ENCODE measurements around the gene CLEC1A. TPM values are rescaled to one million over a fixed set of nuclear protein-coding genes. Genes with fewer than 3 reads are reported as not detected.

Gene CLEC1A
- total and polyA plus RNA-seq, 2 donors (not counting 3 experiments of a cell fraction or from before 2014, with no cell fraction given), result 22.0 to 24.2 TPM

DNA sequence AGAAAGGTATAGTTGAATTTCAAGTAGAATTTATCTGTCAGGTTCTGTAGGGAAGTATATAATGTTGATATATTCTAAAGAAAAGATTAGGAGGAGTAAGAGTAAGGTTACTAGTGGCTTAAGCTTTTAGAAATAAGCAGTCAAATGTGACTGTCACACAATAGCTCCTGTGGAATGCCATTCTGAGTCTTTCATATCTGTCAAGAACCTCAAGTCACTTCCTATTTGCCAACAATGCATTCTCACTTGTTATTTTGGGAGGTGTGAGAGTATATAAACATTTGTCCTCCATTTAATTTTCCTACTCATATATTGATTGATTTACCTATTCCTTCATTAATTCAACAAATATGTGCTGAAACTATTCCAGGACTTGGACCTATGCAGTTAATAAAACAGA, 56.6 kb downstream of the CLEC1A start:
- no peaks in the 10 kb centered on the region for H4K20me1 ChIP-seq (replicated peaks; ENCODE audit: control insufficient read depth, extremely low read depth, insufficient read depth, low read length)
- H3K36me3 ChIP-seq (ENCODE audit: control insufficient read depth in 2 of 2, extremely low read depth in 1 of 2, insufficient read depth in 2 of 2, low read length in 2 of 2), result no peaks in the 10 kb centered on the region
- FAIRE-seq, result peak; percentile 75
- no peak overlapping the region for H3K9ac ChIP-seq (replicated peaks; ENCODE audit: extremely low read depth, insufficient read depth, low read length)
- no TSS peak for BruUV-seq (replicated peaks)
- POLR2A ChIA-PET, result no interaction called here
- no peaks in the 10 kb centered on the region for H3K79me2 ChIP-seq (ENCODE audit: control insufficient read depth, insufficient read depth, low read length)
- H3K27ac ChIP-seq (ENCODE audit: insufficient read depth, low read depth, low read length), result peak overlapping the region; percentile 50
- peak overlapping the region; percentile 26 for H2AFZ ChIP-seq (ENCODE audit: low read depth, low read length)
- H3K4me3 ChIP-seq (replicated peaks in 1 of 3; ENCODE audit: insufficient read depth in 1 of 3, low read depth in 1 of 3, low read length in 3 of 3), result no peak overlapping the region
- no peaks in the 10 kb centered on the region for H3K27me3 ChIP-seq (ENCODE audit: control insufficient read depth in 2 of 2, insufficient read depth in 2 of 2, low read length in 2 of 2)
- dilution Hi-C loops (cut with MboI; ENCODE audit: extremely low pct_ligation_motif_present, low sequenced_read_pairs) (no loop called here), intact Hi-C loops (cut with micrococcal nuclease) (no loop called here)
- peaks cover 10% of the 10 kb centered on the region for H3K4me1 ChIP-seq (ENCODE audit: control insufficient read depth, extremely low read depth, insufficient read depth, low read length)
- CTCF ChIA-PET, result interaction anchor here (0.7 to 2.3 kb wide), 12 partner anchors 9 to 292 kb away, joined by 3 to 9 read pairs (median 4); partner anchors contain the start of gene CLEC7A
- no peak overlapping the region for H3K4me2 ChIP-seq (ENCODE audit: insufficient read depth, low read length)
- no peaks in the 10 kb centered on the region for H3K9me1 ChIP-seq (replicated peaks; ENCODE audit: control insufficient read depth, extremely low read depth, insufficient read depth, low read length)
- H3K9me3 ChIP-seq (replicated peaks; ENCODE audit: control insufficient read depth, insufficient read depth, low read length), result no peaks in the 10 kb centered on the region
- TF ChIP-seq, protein P1, sequence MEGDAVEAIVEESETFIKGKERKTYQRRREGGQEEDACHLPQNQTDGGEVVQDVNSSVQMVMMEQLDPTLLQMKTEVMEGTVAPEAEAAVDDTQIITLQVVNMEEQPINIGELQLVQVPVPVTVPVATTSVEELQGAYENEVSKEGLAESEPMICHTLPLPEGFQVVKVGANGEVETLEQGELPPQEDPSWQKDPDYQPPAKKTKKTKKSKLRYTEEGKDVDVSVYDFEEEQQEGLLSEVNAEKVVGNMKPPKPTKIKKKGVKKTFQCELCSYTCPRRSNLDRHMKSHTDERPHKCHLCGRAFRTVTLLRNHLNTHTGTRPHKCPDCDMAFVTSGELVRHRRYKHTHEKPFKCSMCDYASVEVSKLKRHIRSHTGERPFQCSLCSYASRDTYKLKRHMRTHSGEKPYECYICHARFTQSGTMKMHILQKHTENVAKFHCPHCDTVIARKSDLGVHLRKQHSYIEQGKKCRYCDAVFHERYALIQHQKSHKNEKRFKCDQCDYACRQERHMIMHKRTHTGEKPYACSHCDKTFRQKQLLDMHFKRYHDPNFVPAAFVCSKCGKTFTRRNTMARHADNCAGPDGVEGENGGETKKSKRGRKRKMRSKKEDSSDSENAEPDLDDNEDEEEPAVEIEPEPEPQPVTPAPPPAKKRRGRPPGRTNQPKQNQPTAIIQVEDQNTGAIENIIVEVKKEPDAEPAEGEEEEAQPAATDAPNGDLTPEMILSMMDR (IDR thresholded peaks at IDR 0.05; ENCODE audit: extremely low read depth in 1 of 2, insufficient read depth in 1 of 2, low read depth in 1 of 2, low read length in 2 of 2), result no peak
- TF ChIP-seq JUN (IDR thresholded peaks at IDR 0.05; ENCODE audit: borderline replicate concordance, insufficient read depth, insufficient read length, low read depth) (no peak), POLR2A (IDR thresholded peaks at IDR 0.05; ENCODE audit: low read depth, low read length) (no peak), POLR2AphosphoS5 (IDR thresholded peaks at IDR 0.05; ENCODE audit: insufficient read depth, low read depth, low read length) (no peak), FOS (IDR thresholded peaks at IDR 0.05; ENCODE audit: borderline replicate concordance, insufficient read depth, low read length) (no peak), EZH2 (IDR thresholded peaks at IDR 0.05; ENCODE audit: borderline replicate concordance, low read depth, low read length, severe bottlenecking) (no peak), GATA2 (IDR thresholded peaks at IDR 0.05; ENCODE audit: insufficient read depth, insufficient read length, low read depth, low read length) (no peak), MYC (IDR thresholded peaks at IDR 0.05; ENCODE audit: low read depth, low read length) (no peak)
- TF ChIP-seq, protein P2, sequence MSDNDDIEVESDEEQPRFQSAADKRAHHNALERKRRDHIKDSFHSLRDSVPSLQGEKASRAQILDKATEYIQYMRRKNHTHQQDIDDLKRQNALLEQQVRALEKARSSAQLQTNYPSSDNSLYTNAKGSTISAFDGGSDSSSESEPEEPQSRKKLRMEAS (IDR thresholded peaks at IDR 0.05; ENCODE audit: insufficient read depth, insufficient read length), result no peak
- DNase-seq (ENCODE audit: low read depth, low spot score), result peak; percentile 65

Measured in endothelial cell of umbilical vein (primary cell).